Prostate gland (tissue), 2 donors: ENCODE results near the gene SLC1A7.

ENCODE experiments used
- CTCF ChIP-seq, 4 experiments: fragments of 200-600 bp in 2 of 4; fragments of 450-650 bp in 2 of 4; sonication (generic) in 2 of 4; IDR thresholded peaks; 1 replicate in 3 of 4; 2 replicates in 1 of 4; pipeline ENCODE4 v1.5.1; 2016 to 2019; ENCODE audit warnings: antibody characterized with exemption in 4 of 4, mild to moderate bottlenecking in 2 of 4, moderate library complexity in 2 of 4
- POLR2A ChIP-seq: fragments of 450-650 bp; IDR thresholded peaks from one replicate; pipeline ENCODE4 v1.6.1; 2016; ENCODE audit warnings: antibody characterized with exemption, mild to moderate bottlenecking
- POLR2AphosphoS5 ChIP-seq: sonication (generic); formaldehyde crosslinking; IDR thresholded peaks from one replicate; pipeline ENCODE4 v1.6.1; 2017; ENCODE audit warnings: antibody characterized with exemption

GRCh38 chr1:53077599-53077965 lies 64.9 kb downstream of the SLC1A7 start:
- no peak for TF ChIP-seq POLR2A
- no peak for TF ChIP-seq POLR2AphosphoS5
- no peak for TF ChIP-seq CTCF (IDR thresholded peaks at IDR 0.05)
